NCI-H1417 (cell line): ENCODE results near the gene DCK.
A peak's percentile ranks its signal among the peaks of the same experiment; 100 is the strongest.
"Not testable (repeated sequence)": the region's sequence is repeated elsewhere in the genome, so short reads cannot be mapped to it uniquely, and the experiment has no call there.

Source experiments
- DNase-seq, 3 experiments: peaks; one replicate each; lab custom pipeline; 2025; lab: John Stamatoyannopoulos, UW

The DCK gene

GRCh38 chr4:70993181-70994068 lies at the start of gene DCK:
DCK (plus strand) TSS chr4:70993649; CDS start chr4:70993836, 187 bp downstream.
- peak; percentile 94 to 97 (median 96) for DNase-seq

- no peak for DNase-seq
Measured at GRCh38 chr4:70945046-70945445, 48.4 kb upstream of the DCK start.

GRCh38 chr4:70945452-70946055 lies 47.9 kb upstream of the DCK start:
- no peak for DNase-seq

- DNase-seq: no peak
Measured at GRCh38 chr4:70946939-70947338, 46.5 kb upstream of the DCK start.

- DNase-seq: no peak
Measured at GRCh38 chr4:70948665-70949260, 44.7 kb upstream of the DCK start.

GRCh38 chr4:70954032-70954431 lies 39.4 kb upstream of the DCK start:
- no peak for DNase-seq

GRCh38 chr4:70956549-70957210 lies 36.8 kb upstream of the DCK start:
- no peak for DNase-seq

GRCh38 chr4:70958681-70959080 lies 34.8 kb upstream of the DCK start:
- no peak for DNase-seq

GRCh38 chr4:70969076-70969475 lies 24.4 kb upstream of the DCK start:
- no peak for DNase-seq

GRCh38 chr4:70976252-70976651 lies 17.2 kb upstream of the DCK start:
- no peak for DNase-seq

- no peak for DNase-seq
Measured at GRCh38 chr4:70979445-70980008, 13.9 kb upstream of the DCK start.

GRCh38 chr4:70980196-70980595 lies 13.3 kb upstream of the DCK start:
- no peak for DNase-seq

GRCh38 chr4:70984106-70984505 lies 9.3 kb upstream of the DCK start:
- DNase-seq: no peak

GRCh38 chr4:70984589-70984988 lies 8.9 kb upstream of the DCK start:
- no peak for DNase-seq

- DNase-seq: no peak
Measured at GRCh38 chr4:70991596-70991995, 1.9 kb upstream of the DCK start.

GRCh38 chr4:70992391-70992881 lies 1.0 kb upstream of the DCK start:
- peak in 2 of 3 experiments; percentile 61 to 71 for DNase-seq

- DNase-seq: no peak
Measured at GRCh38 chr4:70994069-70994366, 569 bp downstream of the DCK start.

GRCh38 chr4:70994387-70995099 lies 1.1 kb downstream of the DCK start:
- DNase-seq: no peak

GRCh38 chr4:70996018-70996360 lies 2.5 kb downstream of the DCK start:
- no peak for DNase-seq

- no peak for DNase-seq
Measured at GRCh38 chr4:70997036-70997435, 3.6 kb downstream of the DCK start.

GRCh38 chr4:70997546-70997945 lies 4.1 kb downstream of the DCK start:
- no peak for DNase-seq

- DNase-seq: not testable (repeated sequence)
Measured at GRCh38 chr4:70999639-71000038, 6.2 kb downstream of the DCK start.
